HAP-1 (cell line): ENCODE measurements around the gene TGFBRAP1.

Source experiments
- DNase-seq, 2 experiments: peaks; one replicate each; pipeline ENCODE4 v3.0.0-alpha.2; 2016 to 2020; ENCODE audit warnings: low spot score in 2 of 2
- H3K27me3 ChIP-seq: fragments of 250-450 bp; sonication (Bioruptor Pico); 2 replicates; pipeline ENCODE4 v1.5.1; 2020; ENCODE audit warnings: low read depth, mild to moderate bottlenecking, moderate library complexity
- H3K36me3 ChIP-seq: fragments of 250-450 bp; sonication (Bioruptor Pico); replicated peaks from 2 replicates; pipeline ENCODE4 v1.5.1; 2020; ENCODE audit warnings: mild to moderate bottlenecking
- H3K4me1 ChIP-seq: fragments of 250-450 bp; sonication (Bioruptor Pico); 2 replicates; pipeline ENCODE4 v1.5.1; 2020; ENCODE audit warnings: mild to moderate bottlenecking
- H3K4me3 ChIP-seq: fragments of 250-450 bp; sonication (Bioruptor Pico); 2 replicates; pipeline ENCODE4 v1.5.1; 2020; ENCODE audit warnings: mild to moderate bottlenecking, moderate library complexity
- H3K9me3 ChIP-seq: fragments of 250-450 bp; sonication (Bioruptor Pico); 2 replicates; pipeline ENCODE4 v1.5.1; 2020; ENCODE audit warnings: mild to moderate bottlenecking, moderate library complexity
- in situ Hi-C: fragments of 300-500 bp; cut with MboI; formaldehyde crosslinking; loops from 3 replicates; pipeline ENCODE4 v1.14.3; 2020; ENCODE audit warnings: low sequenced_read_pairs, inconsistent platforms, mixed read lengths

Gene TGFBRAP1

GRCh38 chr2:105243961-105244360 is 85.6 kb downstream of the TGFBRAP1 start:
- Histone ChIP-seq H3K36me3 (no peaks in the 10 kb centered on the region), H3K4me3 (no peak overlapping the region), H3K27me3 (no peaks in the 10 kb centered on the region), H3K4me1 (no peaks in the 10 kb centered on the region), H3K9me3 (no peaks in the 10 kb centered on the region)
- DNase-seq = peak in 1 of 2 experiments; percentile 58
- in situ Hi-C loops = no loop called here

GRCh38 chr2:105242286-105242993 is 87.1 kb downstream of the TGFBRAP1 start:
- no peak overlapping the region for H3K4me3 ChIP-seq
- H3K36me3 ChIP-seq = no peaks in the 10 kb centered on the region
- no peak for DNase-seq
- H3K4me1 ChIP-seq = no peaks in the 10 kb centered on the region
- in situ Hi-C loops = no loop called here
- H3K27me3 ChIP-seq = no peaks in the 10 kb centered on the region
- no peaks in the 10 kb centered on the region for H3K9me3 ChIP-seq

- no peak within 1 kb of the TSS for H3K4me3 ChIP-seq
- no peaks in the 10 kb centered on the region for H3K27me3 ChIP-seq
- no peaks in the 10 kb centered on the region for H3K36me3 ChIP-seq
- in situ Hi-C loops = no loop called here
- no peaks in the 10 kb centered on the region for H3K9me3 ChIP-seq
- DNase-seq = no peak
- no peaks in the 10 kb centered on the region for H3K4me1 ChIP-seq
Measured at GRCh38 chr2:105241443-105241842, 88.1 kb downstream of the TGFBRAP1 start, which contains the start of gene GPR45. Gene GPR45 (plus strand): TSS chr2:105241743. CDS start chr2:105241859, 116 bp downstream.

- Histone ChIP-seq H3K27me3 (no peaks in the 10 kb centered on the region), H3K4me1 (no peaks in the 10 kb centered on the region), H3K4me3 (no peak overlapping the region), H3K9me3 (no peaks in the 10 kb centered on the region), H3K36me3 (no peaks in the 10 kb centered on the region)
- in situ Hi-C loops = loop anchor here (5.0 kb wide), 1 partner anchor 128 kb away; no protein-coding TSS in a partner anchor
- DNase-seq = no peak
Measured at GRCh38 chr2:105239924-105240323, 89.6 kb downstream of the TGFBRAP1 start.

- DNase-seq = no peak
- Histone ChIP-seq H3K36me3 (no peaks in the 10 kb centered on the region), H3K4me3 (no peak overlapping the region), H3K9me3 (no peaks in the 10 kb centered on the region), H3K27me3 (no peaks in the 10 kb centered on the region), H3K4me1 (no peaks in the 10 kb centered on the region)
- in situ Hi-C loops = loop anchor here (5.0 kb wide), 1 partner anchor 126 kb away; no protein-coding TSS in a partner anchor
Measured at GRCh38 chr2:105238664-105239240, 90.8 kb downstream of the TGFBRAP1 start.

- Histone ChIP-seq H3K4me1 (no peaks in the 10 kb centered on the region), H3K9me3 (no peaks in the 10 kb centered on the region), H3K4me3 (no peak overlapping the region), H3K36me3 (no peaks in the 10 kb centered on the region), H3K27me3 (no peaks in the 10 kb centered on the region)
- DNase-seq = no peak
- in situ Hi-C loops = loop anchor here (5.0 kb wide), 1 partner anchor 125 kb away; no protein-coding TSS in a partner anchor
Measured at GRCh38 chr2:105237045-105237765, 92.3 kb downstream of the TGFBRAP1 start.

GRCh38 chr2:105236060-105236424 is 93.5 kb downstream of the TGFBRAP1 start:
- Histone ChIP-seq H3K9me3 (no peaks in the 10 kb centered on the region), H3K4me1 (no peaks in the 10 kb centered on the region), H3K36me3 (no peaks in the 10 kb centered on the region), H3K27me3 (no peaks in the 10 kb centered on the region), H3K4me3 (no peak overlapping the region)
- in situ Hi-C loops = loop anchor here (5.0 kb wide), 1 partner anchor 124 kb away; no protein-coding TSS in a partner anchor
- no peak for DNase-seq

- no peaks in the 10 kb centered on the region for H3K9me3 ChIP-seq
- no peak overlapping the region for H3K4me3 ChIP-seq
- no peaks in the 10 kb centered on the region for H3K27me3 ChIP-seq
- no peaks in the 10 kb centered on the region for H3K36me3 ChIP-seq
- in situ Hi-C loops = loop anchor here (5.0 kb wide), 1 partner anchor 123 kb away; no protein-coding TSS in a partner anchor
- H3K4me1 ChIP-seq = no peaks in the 10 kb centered on the region
- DNase-seq = peak; percentile 71 to 91
Measured at GRCh38 chr2:105235388-105236059, 94.0 kb downstream of the TGFBRAP1 start.

GRCh38 chr2:105231232-105231619 is 98.3 kb downstream of the TGFBRAP1 start:
- in situ Hi-C loops = no loop called here
- H3K9me3 ChIP-seq = no peaks in the 10 kb centered on the region
- H3K36me3 ChIP-seq = no peaks in the 10 kb centered on the region
- H3K4me3 ChIP-seq = no peak overlapping the region
- no peaks in the 10 kb centered on the region for H3K27me3 ChIP-seq
- H3K4me1 ChIP-seq = no peaks in the 10 kb centered on the region
- no peak for DNase-seq

GRCh38 chr2:105224444-105224843 is 105.1 kb downstream of the TGFBRAP1 start:
- Histone ChIP-seq H3K27me3 (no peaks in the 10 kb centered on the region), H3K36me3 (no peaks in the 10 kb centered on the region), H3K9me3 (no peaks in the 10 kb centered on the region), H3K4me3 (no peak overlapping the region), H3K4me1 (no peaks in the 10 kb centered on the region)
- no peak for DNase-seq
- in situ Hi-C loops = no loop called here

GRCh38 chr2:105220604-105221003 is 108.9 kb downstream of the TGFBRAP1 start:
- H3K4me3 ChIP-seq = no peak overlapping the region
- H3K36me3 ChIP-seq = no peaks in the 10 kb centered on the region
- DNase-seq = no peak
- in situ Hi-C loops = no loop called here
- no peaks in the 10 kb centered on the region for H3K9me3 ChIP-seq
- H3K27me3 ChIP-seq = no peaks in the 10 kb centered on the region
- H3K4me1 ChIP-seq = no peaks in the 10 kb centered on the region

- no peaks in the 10 kb centered on the region for H3K36me3 ChIP-seq
- H3K9me3 ChIP-seq = no peaks in the 10 kb centered on the region
- no peak overlapping the region for H3K4me3 ChIP-seq
- no peaks in the 10 kb centered on the region for H3K4me1 ChIP-seq
- no peak for DNase-seq
- no peaks in the 10 kb centered on the region for H3K27me3 ChIP-seq
- in situ Hi-C loops = no loop called here
Measured at GRCh38 chr2:105215586-105216192, 113.8 kb downstream of the TGFBRAP1 start.
